GM18511 (cell line): Measurements from ENCODE around the gene SLC22A4.

ENCODE experiments used
- ATAC-seq: cut with Tn5 transposase; IDR thresholded peaks from one replicate; pipeline ENCODE4 v1.9.1; 2021; ENCODE audit warnings: mild to moderate bottlenecking, moderate library complexity; ENCODE audit not compliant: unreplicated experiment

The SLC22A4 gene

DNA sequence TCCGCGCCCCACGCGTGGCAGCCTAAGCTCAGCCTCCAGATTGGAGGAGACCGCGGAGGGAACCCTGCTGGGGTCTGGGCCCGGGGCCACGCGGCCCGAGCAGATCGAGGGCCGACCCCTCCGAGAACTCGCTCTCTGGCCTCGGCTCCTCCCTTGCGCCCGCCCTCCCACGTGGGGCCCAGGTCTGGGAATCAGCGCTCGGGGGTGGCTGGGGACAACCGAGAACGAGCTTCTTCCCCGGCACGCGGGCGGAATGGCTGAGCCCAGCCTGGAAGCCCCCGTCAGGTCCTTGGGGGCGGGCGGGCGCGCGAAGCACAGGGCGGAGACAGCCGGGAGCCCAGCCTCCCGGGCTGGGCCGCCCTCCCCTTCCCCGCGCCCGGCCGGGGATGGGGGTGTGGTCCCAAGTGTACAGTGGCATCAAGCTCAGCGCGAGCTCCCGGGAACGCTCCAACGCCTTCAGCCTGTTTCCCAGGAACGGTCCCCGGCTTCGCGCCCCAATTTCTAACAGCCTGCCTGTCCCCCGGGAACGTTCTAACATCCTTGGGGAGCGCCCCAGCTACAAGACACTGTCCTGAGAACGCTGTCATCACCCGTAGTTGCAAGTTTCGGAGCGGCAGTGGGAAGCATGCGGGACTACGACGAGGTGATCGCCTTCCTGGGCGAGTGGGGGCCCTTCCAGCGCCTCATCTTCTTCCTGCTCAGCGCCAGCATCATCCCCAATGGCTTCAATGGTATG, at the start of gene SLC22A4:
Gene SLC22A4 (plus strand): TSS at position 403 of the 736 bp plus-strand sequence. CDS start 223 bp downstream, at position 626.
- ATAC-seq = peak; percentile 70

DNA sequence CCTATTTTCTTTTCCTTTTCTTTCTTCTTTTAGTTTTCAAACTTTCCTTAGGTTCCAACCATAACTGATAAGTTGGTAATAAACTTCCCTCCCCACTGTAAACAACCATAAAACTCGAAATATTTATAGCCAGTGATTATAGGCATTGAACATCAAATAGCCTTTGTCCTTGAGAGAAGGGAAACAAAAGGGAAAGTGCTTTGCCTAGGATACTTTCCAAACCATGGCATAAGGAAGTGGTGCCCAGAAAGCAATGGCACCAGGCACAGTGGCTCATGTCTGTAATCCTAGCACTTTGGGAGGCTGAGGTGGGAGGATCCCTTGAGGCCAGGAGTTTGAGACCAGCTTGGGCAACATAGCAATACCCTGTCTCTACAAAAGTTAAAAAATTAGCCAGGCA, 48.6 kb upstream of the SLC22A4 start:
- ATAC-seq = no peak

DNA sequence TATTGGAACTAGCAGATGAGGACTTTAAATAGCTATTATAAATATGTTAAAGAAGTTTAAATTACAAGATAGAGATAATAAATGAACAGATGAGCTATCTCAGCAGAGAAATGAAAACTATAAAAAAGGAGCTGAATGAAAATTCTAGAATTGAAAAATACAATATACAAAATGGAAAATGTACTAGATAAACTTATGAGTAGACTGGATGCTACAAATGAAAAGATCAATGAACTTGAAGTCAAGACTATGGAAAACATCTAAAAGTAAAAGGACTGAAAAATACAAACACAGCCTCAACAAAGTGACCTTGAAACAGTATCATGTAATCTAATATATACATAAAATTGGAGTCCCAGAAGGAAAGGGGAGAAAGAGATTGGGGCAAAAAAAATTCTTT, 47.4 kb upstream of the SLC22A4 start:
- ATAC-seq = no peak

DNA sequence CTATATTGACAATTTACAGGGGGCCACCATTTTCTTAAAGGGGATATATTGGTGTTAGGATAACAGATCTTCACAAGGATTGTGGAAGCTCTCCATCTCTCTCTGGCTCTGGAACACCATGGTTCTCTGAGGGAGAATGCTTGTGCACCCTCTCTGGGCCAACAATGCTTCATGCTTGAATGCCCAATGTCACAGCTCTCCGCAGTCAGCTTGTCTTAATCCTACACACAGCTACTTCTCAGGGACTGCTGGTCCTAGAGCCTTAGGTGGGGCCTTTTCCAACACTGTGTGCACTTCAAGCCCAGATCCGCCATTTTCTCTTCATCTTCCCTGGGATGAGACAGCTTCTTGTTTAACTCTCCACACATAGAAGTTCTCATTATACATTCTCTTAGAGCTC, 43.6 kb upstream of the SLC22A4 start:
- ATAC-seq = no peak

DNA sequence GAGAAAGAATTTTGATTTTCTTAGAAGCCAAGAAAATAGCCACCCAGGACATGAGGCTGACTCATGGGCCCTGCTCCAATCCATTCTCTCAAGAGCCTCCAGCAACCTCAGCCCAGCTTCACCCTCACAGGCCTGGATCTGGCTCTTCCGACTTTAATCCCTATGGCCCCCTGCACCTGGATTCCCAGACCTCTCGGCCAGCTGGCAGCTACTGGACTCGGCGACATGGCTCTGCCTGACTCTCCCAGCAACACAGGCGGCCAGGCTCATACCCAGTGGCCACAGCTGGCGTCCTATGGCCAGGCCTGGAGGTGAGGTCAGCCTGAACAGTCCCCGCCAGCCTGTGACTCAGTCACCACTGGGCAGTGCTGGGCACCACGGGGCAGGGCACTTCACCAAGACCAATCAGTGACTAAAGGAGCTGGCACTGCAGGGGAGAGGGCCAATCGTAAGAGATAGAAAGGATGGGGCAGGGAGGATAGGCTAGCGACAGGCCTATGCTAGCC, 42.9 kb upstream of the SLC22A4 start:
- ATAC-seq = no peak

DNA sequence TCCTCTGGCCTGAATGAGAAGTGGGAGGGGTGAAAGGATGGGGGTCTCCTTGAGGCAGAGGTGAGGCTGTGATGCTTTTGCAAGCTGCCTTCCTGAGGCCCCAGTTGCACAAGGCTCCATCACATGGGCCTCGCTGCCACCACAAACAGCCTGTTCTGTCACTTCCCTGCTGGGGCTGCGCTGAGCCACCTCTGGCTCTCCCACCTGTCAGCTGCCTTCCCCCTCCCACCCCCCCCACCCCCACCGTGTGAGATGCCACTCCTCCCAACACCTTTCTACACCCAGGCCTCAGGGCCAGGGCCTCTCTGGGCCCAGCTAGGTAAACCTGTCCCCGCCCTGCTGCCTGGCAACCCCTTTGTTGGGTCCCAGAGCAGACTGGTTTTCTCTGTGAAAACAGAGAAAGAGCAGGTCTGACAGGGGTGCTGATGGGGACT, 41.2 kb upstream of the SLC22A4 start:
- no peak for ATAC-seq

DNA sequence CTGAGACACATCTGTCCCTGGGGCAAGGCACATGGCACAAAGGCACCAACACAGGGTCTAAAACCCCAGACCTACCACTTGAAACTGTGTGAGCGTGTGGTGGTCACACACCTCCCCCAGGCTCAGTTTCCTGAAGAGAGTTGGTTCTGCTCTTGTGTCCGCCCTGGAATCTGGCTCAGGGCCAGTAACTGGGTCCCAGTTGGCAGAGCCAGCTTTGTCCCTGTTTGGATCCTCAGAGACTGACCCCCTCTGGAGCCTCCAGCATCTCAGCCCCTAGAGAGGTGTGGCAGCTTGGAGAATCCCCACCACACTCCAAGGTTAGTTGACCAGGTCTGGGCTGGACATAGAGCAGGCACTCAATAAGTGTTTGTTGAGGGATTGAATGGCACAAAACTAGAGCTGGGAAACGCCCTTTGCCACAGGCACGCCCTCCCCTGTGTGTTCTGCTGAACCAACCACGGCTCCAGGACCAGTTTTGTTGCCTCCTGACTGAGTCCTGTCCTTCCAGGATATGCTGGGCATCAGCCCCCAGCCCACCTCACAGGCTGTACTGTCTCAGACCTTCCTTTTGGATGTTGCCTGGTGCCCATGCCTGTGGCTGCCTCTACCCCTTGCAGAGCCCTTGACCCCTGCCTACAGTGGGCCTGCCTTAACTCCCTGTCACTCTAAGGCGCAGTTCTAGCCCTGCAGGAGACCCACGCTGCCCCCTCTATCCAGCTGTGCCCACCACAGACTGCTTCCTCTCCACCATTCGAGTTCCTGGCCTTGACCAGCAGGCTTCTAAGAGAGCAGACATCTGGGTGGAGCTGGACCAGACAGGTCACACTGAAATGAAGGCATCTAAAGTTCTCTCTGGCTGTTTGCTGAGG, 40.5 kb upstream of the SLC22A4 start:
- ATAC-seq = no peak

DNA sequence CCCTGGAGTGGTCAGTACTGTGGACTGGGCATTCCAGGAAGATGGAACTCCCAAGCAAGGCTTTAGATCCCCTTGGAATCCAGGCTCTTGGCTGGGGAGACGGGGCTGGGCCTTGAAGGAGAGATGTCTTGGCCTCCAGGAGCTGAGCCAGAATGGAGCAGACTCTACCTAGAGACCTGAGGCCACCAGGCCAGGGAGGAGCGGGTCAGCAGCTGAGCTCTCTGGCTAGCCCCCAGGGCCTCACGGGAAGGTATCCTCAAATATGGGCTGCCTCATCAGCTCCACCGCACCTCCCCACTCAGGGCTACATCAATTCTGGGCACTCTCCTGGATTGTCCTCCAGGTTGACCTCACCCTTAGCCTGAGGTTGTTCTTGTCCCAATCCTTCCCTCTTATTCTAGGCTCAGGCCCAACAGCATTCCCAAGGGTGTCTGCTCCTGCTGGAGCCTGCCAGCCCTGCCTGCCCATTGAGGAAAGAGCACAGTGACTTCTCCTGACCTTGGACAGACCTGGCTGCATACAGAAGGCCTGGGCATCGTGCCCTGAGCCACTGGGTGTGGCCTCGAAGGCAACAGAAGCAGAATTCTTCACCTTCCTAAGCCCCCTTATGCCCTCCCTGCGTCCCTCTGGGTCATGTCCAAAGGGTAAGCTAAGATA, 39.7 kb upstream of the SLC22A4 start:
- ATAC-seq = no peak

DNA sequence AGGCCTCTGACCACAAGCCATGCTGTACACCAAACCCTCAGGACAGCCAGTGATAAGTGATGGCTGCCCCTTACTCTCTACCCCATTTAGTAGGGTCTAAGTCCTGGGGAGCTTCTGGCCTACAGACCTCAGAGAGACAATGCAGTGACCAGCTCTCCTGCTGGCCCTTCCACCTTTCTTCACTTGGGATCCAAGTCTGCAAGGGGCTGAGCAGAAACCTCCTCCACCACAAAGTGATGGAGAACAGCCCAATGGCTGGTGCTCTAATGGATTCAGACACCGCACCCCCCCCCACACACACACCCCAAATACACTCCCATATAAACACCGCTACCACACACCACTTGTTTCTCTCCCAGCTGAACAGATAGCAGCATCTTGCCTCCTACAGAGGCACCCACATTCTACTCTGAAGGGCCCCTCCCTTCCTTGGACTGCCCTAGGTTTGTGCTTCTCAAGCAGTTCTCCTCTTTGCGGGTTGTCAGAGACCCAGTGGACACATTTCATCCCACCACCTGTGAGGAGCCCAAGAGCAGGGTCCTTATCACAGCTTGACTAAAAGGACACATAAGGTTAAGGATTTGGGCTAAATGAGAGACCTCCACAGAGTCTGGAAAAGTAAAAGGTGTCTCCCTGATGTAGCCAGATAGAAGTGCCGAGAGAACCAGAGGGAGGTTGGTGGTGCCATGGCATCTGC, 38.0 kb upstream of the SLC22A4 start:
- no peak for ATAC-seq

DNA sequence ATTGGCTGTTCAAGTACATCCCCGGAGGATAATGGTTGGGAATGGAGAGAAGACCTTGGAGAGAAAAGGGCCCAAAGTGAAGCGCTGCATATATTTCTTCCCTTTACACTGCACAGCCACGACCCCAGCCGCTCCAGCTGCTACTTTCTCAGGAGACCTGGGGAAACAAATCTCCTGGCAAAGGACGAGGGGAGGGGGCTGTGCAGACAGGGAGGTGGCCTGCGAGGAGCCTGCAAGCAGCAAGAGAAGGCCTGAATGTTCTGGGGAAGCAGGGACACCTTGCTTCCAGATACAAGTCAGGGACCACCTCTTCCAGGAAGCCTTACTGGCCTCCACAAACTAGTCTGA, 37.4 kb upstream of the SLC22A4 start:
- no peak for ATAC-seq

DNA sequence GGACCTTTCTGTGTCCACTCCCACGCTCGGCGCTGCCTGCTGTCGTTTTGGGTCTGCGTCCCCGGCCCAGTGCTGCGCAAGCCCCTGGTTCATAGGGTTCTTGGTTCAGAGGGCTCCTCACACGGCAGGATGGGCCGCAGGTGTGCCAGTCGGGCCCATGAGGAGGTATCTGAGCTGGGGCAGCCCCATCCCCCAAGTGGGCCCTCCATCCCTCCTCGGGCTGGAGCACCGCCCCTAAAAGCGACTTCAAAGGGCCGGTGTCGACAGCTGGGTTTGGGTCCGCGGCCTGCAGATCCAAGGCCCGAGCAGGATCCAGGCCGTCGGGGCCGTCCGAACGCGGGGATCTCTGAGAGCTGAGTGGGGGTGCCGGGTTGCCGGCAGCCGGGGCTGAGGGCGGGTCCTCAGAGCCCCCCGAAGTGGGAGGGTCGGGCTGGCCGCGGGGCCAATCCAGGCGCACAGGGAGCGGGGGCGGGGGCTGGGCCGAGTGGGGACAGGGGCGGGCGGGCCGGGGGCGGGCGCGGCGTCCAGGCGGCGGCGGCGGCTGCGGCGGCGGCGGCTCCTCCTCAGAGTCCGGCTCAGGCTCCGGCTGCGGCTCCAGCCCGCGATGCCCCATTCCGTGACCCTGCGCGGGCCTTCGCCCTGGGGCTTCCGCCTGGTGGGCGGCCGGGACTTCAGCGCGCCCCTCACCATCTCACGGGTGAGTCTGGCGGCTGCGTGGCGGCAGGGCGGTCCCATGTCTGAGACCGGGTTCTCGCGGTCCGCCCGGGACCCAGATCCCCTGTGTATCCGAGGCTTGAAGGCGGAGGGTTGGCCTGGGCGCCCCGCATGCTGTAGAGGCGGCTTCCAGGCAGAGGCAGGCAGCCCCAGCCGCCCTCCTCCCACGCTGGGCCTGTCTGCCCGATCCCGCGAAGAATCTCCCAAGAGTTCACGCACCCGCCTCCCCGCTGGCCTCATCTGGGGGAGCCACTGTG, 36.8 kb upstream of the SLC22A4 start, which contains the start of gene PDLIM4:
Gene PDLIM4 (plus strand): TSS at position 566 of the 971 bp plus-strand sequence. CDS start 39 bp downstream, at position 605.
- ATAC-seq = no peak

DNA sequence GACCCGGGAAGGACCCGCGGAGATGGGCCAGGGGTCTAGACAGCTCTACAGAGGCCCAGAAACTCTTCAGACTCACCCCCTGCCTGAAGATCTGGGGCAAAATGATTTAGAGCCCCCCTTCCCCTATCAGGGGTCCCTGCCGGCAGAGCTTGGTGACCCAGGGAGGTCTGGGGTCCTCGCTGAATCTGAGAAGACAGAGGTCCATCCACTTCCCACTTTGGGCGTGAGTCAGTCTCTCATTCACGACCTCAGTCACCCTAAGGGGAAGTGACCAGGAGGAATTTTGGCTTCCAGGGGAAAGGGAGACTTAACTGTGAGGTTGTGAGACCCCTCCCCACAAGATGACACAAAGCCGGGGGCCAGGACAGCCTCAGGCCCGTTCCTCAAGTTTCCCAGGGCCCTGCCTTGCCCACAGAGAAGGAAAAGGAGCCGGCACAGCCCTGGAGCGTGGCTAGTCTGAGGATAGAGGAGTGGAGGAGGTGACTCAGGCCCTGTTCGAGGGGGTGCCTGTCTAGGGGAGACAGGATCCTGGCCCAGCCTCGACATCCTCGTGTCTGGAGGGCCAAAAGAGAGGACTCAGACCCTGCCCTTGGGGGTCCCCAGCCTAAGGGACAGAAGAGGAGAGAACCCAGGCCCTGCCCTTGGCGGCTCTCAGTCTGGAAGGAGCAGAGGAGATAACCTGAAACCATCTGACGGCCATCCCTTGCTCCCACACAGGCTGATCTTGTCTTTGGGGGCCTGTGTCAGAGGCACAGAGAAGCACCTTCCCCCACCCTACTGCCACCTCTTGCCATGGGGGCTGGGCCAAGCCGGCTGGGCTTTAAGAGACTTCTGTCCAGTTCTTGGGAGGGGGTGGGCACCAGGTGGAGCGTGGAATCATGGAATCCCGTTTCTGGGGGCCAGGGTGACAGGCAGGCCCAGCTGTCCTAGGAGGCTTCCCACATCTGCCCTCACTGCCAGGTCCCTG, 35.8 kb upstream of the SLC22A4 start:
- no peak for ATAC-seq

DNA sequence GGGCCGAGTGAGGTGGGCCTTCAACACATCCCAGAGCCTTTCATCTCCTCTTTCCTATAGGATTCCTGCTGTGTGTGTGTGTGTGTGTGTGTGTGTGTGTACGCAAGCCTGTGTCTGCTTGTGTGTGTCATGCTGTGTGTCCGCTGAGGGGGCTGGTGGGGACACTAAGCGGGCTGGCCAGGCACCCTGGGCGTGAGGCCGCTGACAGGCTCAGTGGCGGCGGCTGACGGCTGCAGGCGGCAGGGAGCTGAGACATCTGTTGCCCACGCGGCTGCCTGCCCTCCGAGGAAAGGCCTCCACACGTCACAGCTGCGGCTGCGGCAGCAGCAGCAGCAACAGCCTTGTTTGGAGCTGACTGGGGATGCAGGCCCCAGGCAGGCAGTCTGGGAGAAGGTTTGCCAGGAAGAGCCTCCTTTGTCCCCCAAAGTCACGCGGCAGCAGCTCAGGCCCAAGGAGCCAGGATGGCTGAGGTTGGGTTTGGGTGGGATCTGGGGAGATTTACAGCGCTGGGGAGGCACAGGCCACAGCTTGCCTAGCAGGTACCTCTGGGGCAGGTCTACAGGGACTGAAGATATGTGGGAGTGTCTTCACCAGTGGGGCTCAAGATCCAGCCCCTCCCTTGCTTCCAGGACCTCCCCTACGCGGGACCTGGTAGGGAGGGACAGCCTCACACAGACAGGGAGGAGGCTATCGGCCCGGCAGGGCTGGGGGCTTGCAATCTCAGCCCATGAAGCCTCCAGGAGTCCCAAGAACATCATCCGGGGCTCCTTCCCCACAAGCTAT, 34.9 kb upstream of the SLC22A4 start:
- ATAC-seq = no peak

DNA sequence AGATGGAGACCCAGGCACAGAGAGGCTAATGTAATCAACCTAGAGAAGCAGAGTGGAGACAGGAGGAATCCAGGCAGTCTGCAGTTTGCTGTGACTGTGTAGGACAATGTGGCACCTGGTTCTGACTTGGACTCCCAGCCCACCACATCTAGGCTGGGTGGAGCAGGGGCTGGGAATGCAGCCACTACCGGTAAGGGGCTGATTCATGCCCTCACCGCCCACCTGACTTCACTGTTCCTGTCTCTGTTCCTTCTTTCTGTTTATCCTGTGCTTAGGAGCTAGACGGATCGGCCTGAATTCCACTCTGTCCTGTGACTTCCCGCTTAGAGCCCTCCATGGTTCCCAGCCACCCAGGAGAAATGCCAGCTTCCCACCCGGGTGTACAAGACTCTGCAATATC, 34.1 kb upstream of the SLC22A4 start:
- no peak for ATAC-seq

DNA sequence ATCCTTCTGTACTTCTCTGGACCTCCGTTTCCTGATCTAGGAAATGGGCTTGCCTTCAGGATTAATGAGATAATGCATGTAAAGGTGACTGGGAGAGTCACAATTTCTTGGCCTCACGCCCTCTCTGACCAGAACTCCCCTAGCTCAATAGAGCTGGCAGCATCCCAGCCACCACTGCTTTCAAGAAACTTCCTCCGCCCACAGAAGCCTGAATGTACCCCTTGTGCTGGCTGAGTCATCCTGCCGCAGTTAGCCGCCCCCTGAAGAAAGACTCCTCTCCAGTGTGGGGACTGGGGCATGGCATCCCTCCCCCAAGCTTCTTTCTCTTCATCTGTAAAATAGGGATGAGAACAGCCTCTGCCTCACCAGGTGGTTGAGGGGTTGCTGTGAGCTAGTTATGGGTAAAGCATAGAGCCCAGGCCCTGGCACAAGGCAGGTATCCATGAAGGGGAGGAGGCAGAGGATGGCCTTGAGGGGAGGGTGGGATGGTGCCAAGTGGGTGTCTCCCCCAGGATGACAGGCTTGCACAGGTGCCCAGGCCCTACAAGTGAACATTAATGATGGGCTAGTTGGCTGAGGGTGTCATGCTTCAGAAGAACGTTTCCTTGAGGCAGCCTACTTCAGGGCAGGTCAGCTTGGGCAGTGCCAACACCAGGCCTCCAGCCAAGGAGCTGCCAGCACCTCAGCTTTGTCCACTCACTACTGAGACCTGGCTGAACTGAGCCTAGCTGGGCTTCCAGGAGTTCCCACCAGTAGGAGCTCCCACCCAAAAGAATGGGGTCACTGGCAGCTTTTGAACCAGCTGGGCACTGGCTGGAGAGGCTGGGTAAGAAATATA, 33.3 kb upstream of the SLC22A4 start:
- ATAC-seq = peak; percentile 78

DNA sequence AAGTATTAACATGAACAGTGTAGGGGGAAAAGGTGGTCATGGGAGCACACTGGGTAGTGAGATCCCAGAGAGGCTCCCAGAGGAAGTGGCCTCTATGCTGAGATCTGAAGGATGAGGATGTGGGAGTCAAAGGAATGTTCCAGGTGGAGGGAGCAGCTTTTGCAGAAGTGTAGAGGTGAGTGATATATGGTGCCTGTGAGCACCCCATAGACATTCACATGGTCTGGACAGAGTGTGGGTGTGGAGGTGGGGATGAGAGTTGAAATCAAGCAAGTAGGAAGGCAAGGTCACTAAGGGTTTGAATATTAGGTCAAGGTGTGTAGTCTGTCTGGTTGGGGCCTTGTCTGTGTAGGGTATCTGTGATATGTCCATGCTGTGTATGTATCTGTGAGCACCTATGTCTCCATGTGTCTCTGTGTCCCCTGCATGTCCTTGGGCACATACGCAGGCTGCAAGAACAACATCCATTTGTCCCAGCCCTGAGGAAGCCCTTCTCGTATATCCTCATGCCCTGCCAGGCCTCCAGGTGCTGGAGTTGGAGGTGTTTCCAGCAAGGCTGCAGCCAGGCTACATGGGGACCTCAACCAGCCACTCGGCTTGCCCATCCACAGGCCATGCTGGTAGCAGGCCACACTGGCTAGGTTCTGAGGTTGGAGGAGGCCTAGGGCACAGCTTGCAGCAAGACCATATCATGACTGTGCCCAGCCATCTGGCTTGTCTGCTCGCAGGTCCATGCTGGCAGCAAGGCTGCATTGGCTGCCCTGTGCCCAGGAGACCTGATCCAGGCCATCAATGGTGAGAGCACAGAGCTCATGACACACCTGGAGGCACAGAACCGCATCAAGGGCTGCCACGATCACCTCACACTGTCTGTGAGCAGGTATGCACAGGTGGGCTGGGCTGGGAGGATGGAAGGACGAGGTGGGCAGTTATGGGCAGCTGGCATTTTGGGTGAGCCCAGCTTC, 32.0 kb upstream of the SLC22A4 start:
- ATAC-seq = no peak
